ENCODE results near the gene FH. TPM values are rescaled to one million over a fixed set of nuclear protein-coding genes. Genes with fewer than 3 reads are reported as not detected.

FH gene
- total RNA-seq, 6 experiments from 2014 or later = 95.0 to 126 (median 114) TPM

- no peak for DNase-seq
- Histone ChIP-seq H3K27ac (no peak overlapping the region), H3K9me3 (no peaks in the 10 kb centered on the region), H3K36me3 (peaks cover 0 to 96% (median 34%) of the 10 kb centered on the region in 4 donors), H3K27me3 (no peaks in the 10 kb centered on the region), H3K4me3 (no peak overlapping the region), H3K4me1 (no peaks in the 10 kb centered on the region)
- 88% methylated on average over 2 of the region's 2 CpGs for WGBS (ENCODE audit: insufficient coverage, low coverage, low lambda C conversion rate, missing lambda C conversion rate)
- no peak for ATAC-seq
- no peak for TF ChIP-seq POLR2A (IDR thresholded peaks at IDR 0.05)
- TF ChIP-seq CTCF (IDR thresholded peaks at IDR 0.05) = no peak
- intact Hi-C loops (cut with DNase I) = no loop called here
These were observed 12.2 kb downstream of the FH start for GRCh38 chr1:241507189-241507863.

GRCh38 chr1:241503444-241503843, 16.1 kb downstream of the FH start:
- intact Hi-C loops (cut with DNase I) = no loop called here
- no peak for DNase-seq
- Histone ChIP-seq H3K27ac (no peak overlapping the region), H3K9me3 (no peaks in the 10 kb centered on the region), H3K4me3 (no peak overlapping the region), H3K27me3 (no peaks in the 10 kb centered on the region), H3K4me1 (no peaks in the 10 kb centered on the region), H3K36me3 (peaks cover 0 to 97% (median 36%) of the 10 kb centered on the region in 4 donors)
- 96% methylated on average over 6 of the region's 6 CpGs for WGBS (ENCODE audit: insufficient coverage, low coverage, low lambda C conversion rate, missing lambda C conversion rate)
- no peak for ATAC-seq
- TF ChIP-seq POLR2A (IDR thresholded peaks at IDR 0.05) (no peak), CTCF (IDR thresholded peaks at IDR 0.05) (no peak)

GRCh38 chr1:241499910-241500309, 19.6 kb downstream of the FH start:
- peak; percentile 13 to 47 (median 35) for TF ChIP-seq CTCF (IDR thresholded peaks at IDR 0.05)
- TF ChIP-seq POLR2A (IDR thresholded peaks at IDR 0.05) = no peak

GRCh38 chr1:241495741-241496140, 23.8 kb downstream of the FH start:
- H3K36me3 ChIP-seq = peaks cover 0 to 64% (median 21%) of the 10 kb centered on the region in 4 donors
- no peaks in the 10 kb centered on the region for H3K27me3 ChIP-seq
- 95% methylated on average over 5 of the region's 5 CpGs for WGBS (ENCODE audit: insufficient coverage, low coverage, low lambda C conversion rate, missing lambda C conversion rate)
- no peak overlapping the region for H3K27ac ChIP-seq
- intact Hi-C loops (cut with DNase I) = no loop called here
- no peak for TF ChIP-seq CTCF (IDR thresholded peaks at IDR 0.05)
- no peak overlapping the region for H3K4me3 ChIP-seq
- no peak for DNase-seq
- ATAC-seq = no peak
- no peaks in the 10 kb centered on the region for H3K9me3 ChIP-seq
- no peaks in the 10 kb centered on the region for H3K4me1 ChIP-seq

More at GRCh38 chr1:241499910-241500309, 19.6 kb downstream of the FH start:
- H3K4me3 ChIP-seq = no peak overlapping the region
- DNase-seq (no peak), ATAC-seq (peak in 1 of 4 donors; percentile 48)
- no peaks in the 10 kb centered on the region for H3K9me3 ChIP-seq
- WGBS (ENCODE audit: insufficient coverage, low coverage, low lambda C conversion rate, missing lambda C conversion rate) = 86% methylated on average over 2 of the region's 2 CpGs
- H3K4me1 ChIP-seq = no peaks in the 10 kb centered on the region
- intact Hi-C loops (cut with DNase I) = no loop called here
- no peaks in the 10 kb centered on the region for H3K27me3 ChIP-seq
- no peak overlapping the region for H3K27ac ChIP-seq
- peaks cover 0 to 94% (median 35%) of the 10 kb centered on the region in 4 donors for H3K36me3 ChIP-seq

Measured in right lobe of liver (tissue), 6 donors.